GM19193 (cell line): ENCODE data around the gene COG1.

ENCODE experiments used
- POLR2A ChIP-seq: IDR thresholded peaks from 4 replicates; pipeline ENCODE4 v1.6.1; 2011; ENCODE audit not compliant: insufficient read depth, insufficient read length; ENCODE audit errors: extremely low read depth

COG1 gene

DNA sequence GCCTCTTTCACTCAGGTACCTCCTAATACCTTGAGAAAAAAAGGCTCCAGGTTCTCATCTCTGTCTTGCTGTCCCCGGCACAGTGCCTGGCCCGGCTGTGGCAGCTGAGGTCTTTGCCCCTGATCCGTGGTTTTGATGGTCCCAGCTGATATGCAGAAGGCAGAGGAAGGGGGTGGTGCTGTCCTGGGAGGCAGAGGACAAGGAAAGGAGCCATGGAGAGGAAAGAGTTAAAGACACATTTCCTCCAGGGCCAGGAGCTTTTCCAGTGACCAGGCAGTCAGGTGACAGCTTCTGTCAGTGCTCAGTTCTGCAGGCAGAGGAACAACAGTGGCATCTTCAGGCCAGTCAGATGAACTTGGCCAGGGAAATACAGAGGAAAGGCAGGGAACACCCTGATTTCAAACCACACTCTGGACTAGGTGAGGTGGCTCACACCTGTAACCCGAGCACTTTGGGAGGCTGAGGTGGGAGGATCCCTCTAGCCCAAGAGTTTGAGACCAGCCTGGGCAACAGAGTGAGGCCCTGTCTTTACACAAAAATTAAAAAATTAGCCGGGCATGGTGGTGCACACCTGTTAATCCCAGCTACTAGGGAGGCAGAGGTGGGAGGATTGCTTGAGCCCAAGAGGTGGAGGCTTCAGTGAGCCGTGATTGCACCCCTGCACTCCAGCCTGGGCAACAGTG, 3.3 kb upstream of the COG1 start:
- TF ChIP-seq POLR2A = no peak

DNA sequence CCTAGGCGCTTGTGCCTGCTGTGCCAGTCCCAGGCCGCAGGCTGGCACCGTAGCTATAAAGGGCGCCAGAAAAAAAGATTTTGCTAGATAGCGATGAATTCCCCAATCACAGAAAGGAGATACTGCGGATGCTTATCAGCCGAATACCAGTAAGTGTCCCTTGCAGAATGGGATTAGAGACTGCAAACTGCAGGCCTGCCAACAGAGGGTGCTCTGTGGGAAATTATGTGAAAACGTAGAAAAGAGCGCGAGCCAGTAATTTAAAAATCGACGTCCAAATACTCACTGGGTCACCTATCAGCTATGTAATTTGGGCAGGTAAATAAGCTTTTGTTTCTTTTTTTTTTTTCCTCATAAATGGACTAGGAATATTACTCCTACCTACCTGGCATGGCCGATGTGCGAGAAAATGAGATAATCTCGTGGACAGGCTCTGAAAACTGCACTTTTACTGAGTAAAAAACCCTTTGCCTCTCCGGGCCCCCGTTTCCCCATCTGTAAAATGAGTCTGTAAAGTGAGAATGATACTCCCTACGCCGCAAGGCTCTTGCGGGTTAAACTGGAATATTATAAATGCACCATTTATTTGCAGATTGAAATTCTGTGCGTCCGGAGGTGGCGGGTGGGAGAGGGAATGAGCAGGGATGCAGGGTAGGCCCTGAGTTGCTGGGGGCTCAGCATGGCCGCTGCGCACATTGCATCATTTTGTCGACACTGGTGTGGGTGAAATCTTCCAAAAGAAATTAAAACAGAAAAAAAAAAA, 1.2 kb upstream of the COG1 start:
- no peak for TF ChIP-seq POLR2A

DNA sequence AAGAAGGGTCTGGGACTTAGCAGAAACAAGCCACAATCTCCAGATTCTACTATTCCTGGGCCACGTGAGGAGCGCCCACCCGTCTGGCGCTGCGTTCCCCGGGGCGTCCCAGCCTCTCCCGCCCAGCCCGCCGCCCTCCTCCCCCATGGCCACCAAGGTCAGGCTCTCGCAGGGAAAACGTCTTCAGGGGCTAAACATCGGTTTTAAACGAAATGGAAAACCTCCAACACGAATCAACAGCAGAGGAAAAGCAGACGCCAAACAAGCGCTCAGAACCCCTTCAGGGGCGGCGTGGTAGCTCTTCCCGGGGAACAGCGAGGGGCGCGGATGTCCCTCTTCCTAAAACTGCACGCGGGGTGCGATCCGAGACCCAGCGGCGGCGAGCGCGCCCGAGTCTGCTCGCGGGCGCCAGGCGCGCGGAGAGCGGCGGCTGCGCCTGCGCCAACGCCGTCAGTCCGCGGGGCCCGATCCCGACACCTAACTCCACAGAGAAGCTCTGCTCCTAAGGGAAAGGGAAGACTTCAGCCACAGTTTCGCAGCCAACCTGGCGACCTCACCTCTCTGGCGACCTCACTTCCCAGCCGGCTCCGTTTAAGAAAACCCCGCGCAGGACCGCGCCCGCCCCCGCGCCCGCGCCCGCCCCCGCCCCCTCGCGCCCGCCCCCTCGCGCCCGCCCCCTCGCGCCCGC, 505 bp upstream of the COG1 start:
- TF ChIP-seq POLR2A = peak; percentile 64

DNA sequence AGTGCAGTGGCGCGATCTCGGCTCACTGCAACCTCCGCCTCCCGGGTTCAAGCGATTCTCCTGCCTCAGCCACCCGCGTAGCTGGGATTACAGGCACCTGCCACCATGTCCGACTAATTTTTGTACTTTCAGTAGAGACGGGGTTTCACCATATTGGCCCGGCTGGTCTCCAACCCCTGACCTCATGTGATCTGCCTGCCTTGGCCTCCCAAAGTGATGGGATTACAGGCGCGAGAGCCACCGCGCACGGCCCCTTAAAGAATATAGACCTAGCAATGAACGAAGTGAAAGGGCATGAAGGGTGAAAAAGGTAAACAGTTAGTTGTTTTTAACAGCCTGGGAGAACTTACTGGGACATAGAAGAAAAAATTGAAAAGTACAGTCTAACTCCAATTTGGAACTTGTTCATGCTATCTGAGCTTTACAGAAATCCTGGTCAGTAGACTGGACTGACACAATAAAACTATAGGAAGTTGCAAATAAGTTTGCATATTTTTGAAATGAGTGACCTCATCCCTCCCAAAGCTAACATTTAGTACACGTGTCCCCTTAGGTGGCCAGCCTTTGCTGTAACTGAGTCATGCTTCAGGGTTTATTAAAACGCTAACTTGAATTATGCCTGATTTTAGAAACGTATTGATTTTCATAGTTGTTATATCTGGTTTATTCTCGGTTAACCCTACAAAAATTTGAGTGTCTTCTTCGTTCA, 1.8 kb downstream of the COG1 start:
- no peak for TF ChIP-seq POLR2A

DNA sequence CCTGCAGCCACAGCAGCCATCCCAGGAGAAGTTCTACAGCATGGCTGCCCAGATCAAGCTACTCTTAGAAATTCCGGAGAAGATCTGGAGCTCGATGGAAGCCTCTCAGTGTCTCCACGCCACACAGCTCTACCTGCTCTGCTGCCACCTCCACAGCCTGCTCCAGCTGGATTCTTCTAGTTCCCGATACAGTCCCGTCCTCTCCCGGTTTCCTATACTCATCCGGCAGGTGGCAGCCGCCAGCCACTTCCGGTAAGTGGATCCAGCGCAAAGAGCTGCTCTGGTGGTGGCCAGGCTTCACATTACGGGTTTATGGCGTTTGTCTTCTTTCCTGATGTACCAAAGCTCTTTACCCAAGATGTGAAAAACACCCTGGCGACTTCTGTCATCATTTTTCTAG, 3.6 kb downstream of the COG1 start:
- no peak for TF ChIP-seq POLR2A

DNA sequence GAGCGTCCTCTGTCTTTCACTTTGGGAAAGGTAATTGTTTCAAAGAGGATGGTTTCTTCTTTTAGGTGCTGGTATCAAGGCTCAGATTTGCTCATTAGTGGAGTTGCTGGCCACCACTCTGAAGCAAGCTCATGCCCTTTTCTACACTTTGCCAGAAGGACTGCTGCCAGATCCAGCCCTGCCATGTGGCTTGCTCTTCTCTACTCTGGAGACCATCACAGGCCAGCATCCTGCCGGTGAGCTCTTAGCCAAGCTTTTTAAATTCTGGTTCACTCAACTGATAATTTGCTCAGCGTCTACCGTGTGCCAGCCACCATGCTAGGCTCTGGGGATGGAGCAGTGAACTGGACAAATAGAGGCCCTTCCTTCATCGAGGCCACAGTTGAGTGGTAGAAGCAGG, 4.3 kb downstream of the COG1 start:
- no peak for TF ChIP-seq POLR2A

DNA sequence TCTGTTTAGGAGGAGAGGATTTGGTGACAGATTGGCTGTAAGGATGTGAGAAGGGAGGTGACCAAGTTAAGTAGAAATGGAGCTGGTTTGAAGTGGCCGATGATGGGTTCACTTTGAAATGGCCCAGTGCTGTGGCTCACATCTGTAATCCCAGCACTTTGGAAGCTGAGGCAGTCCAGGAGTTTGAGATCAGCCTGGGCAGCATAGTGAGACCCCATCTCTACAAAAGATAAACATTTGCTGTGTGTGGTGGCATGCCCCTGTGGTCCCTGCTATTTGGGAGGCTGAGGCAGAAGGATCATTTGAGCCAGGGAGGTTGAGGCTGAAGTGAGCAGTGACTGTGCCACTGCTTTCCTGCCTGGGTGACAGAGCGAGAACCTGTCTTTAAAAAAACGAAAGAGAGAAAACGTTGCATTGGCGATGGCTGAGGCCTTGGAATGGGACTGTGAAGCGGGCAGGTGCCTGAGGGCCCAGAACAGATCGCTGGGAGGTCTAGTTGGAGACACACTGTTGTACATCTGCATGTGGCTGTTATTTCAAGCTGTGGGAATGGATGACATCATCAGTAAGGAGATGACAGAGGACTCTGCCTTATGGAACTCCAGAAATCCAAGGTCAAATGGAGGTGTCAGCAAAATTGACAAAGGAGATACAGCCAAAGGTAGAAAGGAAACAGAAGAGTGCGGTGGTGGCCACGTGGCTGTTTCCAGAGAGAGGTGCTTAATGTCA, 5.5 kb downstream of the COG1 start:
- TF ChIP-seq POLR2A = no peak

DNA sequence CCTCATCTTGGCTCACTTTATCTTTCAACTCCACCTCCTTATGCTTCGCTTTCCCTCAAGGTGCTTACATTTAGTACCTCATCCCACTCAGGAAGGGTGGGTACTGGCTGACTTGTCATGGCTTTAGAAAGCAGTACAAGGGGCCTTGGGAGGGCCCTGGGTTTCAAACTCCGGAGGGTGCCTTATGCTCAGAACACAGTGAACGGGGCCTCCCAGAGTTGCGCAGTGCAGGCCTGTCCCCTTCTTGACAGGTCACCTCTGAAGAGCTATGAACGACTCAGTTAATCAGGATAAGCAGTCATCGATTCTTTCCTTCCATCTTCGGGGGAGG, 6.0 kb downstream of the COG1 start:
- TF ChIP-seq POLR2A = no peak

DNA sequence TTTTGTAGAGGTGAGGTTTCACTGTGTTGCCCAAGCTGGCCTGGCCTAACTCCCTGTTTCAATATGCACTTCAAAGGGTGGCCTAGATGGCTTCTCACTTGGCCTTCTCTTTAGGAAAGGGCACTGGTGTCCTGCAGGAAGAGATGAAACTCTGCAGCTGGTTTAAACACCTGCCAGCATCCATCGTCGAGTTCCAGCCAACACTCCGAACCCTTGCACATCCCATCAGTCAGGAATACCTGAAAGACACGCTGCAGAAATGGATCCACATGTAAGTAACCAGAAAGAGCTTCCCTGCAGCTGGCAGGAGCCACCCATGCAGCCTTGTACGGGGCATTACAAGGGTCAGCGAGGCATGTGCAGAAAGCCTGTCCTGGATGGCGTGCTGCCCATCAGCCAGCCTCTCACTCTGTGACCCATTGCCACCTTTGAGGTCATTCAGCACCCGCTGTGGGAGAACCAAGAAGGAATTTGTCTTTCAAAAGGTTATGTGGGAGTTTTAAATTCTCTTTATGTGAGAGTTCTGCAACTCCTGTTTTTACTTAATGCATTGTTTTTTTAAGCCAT, 7.0 kb downstream of the COG1 start:
- no peak for TF ChIP-seq POLR2A

DNA sequence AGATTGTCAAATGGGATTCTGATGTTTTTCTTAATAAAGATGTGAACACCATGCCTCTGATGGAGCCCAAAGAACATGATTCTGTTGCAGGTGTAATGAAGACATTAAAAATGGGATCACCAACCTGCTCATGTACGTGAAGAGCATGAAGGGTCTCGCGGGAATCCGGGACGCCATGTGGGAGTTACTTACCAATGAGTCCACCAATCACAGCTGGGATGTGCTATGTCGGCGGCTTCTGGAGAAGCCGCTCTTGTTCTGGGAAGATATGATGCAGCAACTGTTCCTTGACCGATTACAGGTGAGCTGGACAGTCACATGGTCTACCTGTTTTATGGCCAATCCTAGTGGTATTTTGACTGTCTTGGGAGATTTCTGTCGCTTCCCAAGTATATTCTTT, 7.6 kb downstream of the COG1 start:
- no peak for TF ChIP-seq POLR2A

DNA sequence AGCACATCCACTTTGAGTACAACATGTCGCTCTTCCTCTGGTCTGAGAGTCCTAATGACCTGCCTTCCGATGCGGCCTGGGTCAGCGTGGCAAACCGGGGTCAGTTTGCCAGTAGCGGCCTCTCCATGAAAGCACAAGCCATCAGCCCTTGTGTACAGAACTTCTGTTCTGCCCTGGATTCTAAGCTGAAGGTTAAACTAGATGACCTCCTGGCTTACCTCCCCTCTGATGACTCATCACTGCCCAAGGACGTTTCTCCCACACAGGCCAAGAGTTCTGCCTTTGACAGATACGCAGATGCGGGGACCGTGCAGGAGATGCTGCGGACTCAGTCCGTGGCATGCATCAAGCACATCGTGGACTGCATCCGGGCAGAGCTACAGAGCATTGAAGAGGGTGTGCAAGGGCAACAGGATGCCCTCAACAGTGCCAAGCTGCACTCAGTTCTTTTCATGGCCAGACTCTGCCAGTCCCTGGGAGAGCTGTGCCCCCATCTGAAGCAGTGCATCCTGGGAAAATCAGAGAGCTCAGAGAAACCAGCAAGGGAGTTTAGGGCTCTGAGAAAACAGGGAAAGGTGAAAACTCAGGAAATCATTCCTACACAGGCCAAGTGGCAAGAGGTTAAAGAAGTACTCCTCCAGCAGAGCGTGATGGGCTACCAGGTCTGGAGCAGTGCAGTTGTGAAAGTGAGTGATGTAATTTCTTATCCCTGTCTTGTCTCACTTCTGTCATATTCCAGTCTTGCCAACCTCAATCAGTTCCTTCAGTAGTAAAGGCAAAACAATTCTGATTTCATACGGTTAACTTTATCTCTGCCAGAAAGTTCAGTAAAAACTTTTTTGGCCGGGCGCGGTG, 8.6 kb downstream of the COG1 start:
- TF ChIP-seq POLR2A = no peak

DNA sequence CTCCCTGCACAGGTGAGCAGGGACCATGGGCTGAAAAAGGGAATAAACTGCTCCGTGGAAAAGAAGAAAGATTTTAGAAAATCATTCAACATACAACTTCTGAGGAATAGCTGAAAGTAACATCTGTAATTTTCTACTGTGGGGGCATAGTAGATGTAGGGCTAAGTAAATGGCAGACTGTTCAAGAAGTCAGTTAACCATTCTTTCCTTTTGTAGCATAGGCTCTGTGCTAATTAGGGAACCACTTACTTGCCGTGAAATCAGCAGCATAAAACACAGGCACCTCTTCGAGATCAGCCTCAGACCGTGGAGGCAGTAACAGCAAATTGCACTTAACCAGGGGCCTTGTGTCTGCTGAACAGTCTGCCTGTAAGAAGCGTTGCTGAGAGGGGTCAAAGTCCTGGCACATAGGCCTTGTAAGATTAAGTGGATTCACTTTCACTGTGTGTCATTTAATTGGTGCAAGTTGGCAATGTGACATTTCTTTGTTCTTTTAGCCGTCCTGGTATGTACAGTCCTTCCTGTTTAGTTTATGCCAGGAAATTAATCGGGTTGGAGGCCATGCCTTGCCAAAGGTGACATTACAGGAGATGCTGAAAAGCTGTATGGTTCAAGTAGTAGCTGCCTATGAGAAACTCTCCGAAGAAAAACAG, 10.4 kb downstream of the COG1 start:
- no peak for TF ChIP-seq POLR2A

DNA sequence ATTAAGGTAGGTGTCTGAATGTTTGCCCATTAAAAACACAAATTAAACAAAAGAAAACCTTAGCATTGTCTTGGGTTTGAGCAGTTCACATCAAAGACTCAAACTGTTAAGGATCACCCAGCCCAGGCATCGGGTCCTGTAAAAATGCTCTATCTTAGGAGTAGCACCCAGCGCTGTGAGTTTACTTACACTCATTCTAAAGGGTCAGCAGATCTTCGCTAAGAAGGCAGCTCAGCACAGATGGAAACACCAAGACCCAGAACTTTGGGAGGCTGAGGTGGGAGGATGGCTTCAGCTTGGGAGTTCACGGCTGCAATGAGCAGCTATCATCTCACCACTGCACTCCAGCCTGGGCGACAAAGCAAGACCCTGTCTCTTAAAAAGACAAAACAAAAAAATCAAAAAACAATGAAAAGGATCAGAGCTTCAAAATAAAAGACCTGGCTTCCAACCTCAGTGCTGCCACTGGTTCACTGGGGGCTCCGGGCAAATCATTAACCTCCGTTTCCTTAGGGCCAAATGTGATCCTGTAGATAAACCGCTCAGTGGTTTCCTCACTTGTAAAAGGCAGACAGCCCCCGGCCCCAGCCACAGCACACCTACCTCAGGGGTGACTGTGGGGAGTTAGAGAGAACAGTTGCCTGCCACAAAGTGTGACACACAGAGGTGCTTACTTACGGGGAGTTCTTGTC, 11.1 kb downstream of the COG1 start:
- no peak for TF ChIP-seq POLR2A

DNA sequence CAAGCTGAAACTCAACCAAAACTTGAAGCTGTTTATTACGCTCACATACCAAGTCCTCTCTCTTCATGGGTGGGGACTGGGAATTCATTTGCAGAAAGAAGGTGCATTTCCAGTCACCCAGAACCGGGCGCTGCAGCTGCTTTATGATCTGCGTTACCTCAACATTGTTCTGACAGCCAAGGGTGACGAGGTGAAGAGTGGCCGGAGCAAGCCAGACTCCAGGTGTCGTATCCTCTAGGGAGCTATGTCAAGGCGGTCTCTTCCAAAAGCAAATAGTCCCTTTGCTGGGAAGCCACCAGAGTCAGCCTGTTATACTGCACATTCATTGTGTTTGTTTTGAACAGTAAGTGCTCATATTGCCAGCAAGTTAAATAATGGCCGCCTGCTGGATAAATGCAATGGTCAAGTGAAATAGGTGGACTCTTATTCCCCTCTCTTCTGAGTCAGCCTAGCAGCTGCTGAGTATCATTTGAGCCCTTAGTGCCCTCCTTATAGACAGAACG, 12.7 kb downstream of the COG1 start:
- no peak for TF ChIP-seq POLR2A
